GM12878 (cell line): ENCODE measurements around the gene MAP2K1.

ENCODE experiments used
- BRCA1 ChIP-seq: IDR thresholded peaks from 2 replicates; pipeline ENCODE4 v1.6.1; 2011; ENCODE audit warnings: low read depth, low read length, improper control_type of control experiment
- CTCF ChIP-seq, 3 experiments: IDR thresholded peaks in 2 of 3; conservative IDR thresholded peaks in 1 of 3; 2 replicates each; pipeline ENCODE4 v1.5.1; 2011; ENCODE audit warnings: low read depth in 3 of 3, low read length in 3 of 3, mild to moderate bottlenecking in 3 of 3, control low read depth in 2 of 3, moderate library complexity in 2 of 3, inconsistent platforms in 1 of 3, mixed read lengths in 1 of 3; ENCODE audit not compliant: control insufficient read depth in 2 of 3, insufficient read depth in 1 of 3; ENCODE audit errors: extremely low read depth in 1 of 3
- DPF2 ChIP-seq: fragments of 450-650 bp; IDR thresholded peaks from 2 replicates; pipeline ENCODE4 v1.6.1; 2017; ENCODE audit warnings: mild to moderate bottlenecking
- NFYA ChIP-seq: IDR thresholded peaks from 2 replicates; pipeline ENCODE4 v1.6.1; 2011; ENCODE audit warnings: low read depth, mild to moderate bottlenecking, low read length, improper control_type of control experiment, borderline replicate concordance
- NFYB ChIP-seq: IDR thresholded peaks from 2 replicates; pipeline ENCODE4 v1.6.1; 2011; ENCODE audit warnings: low read depth, mild to moderate bottlenecking, low read length, improper control_type of control experiment, moderate library complexity; ENCODE audit not compliant: insufficient read depth

- TF ChIP-seq CTCF (IDR thresholded peaks at IDR 0.05 in 2 of 3, conservative IDR thresholded peaks at IDR 0.05 in 1 of 3; ENCODE audit: control insufficient read depth in 2 of 3, extremely low read depth in 1 of 3, insufficient read depth in 1 of 3, low read depth in 3 of 3, low read length in 3 of 3) (no peak), BRCA1 (no peak), NFYA (no peak), NFYB (no peak), DPF2 (no peak)
Observed at GRCh38 chr15:66388576-66388975, 1.9 kb downstream of the MAP2K1 start.
